Kidney epithelial cell (primary cell): ENCODE data around the gene SLC23A1. TPM values are rescaled to one million over a fixed set of nuclear protein-coding genes. Genes with fewer than 3 reads are reported as not detected.
"Not testable (repeated sequence)": the region's sequence is repeated elsewhere in the genome, so short reads cannot be mapped to it uniquely, and the experiment has no call there.

Experiments used
- DNase-seq: peaks from one replicate; pipeline ENCODE4 v3.0.0-alpha.2; 2010; ENCODE audit warnings: low read depth
- H3K27me3 ChIP-seq: 2 replicates; pipeline ENCODE4 v1.6.0; 2011; ENCODE audit warnings: low read length; ENCODE audit not compliant: control insufficient read depth, insufficient read depth
- H3K36me3 ChIP-seq: 2 replicates; pipeline ENCODE4 v1.5.1; 2011; ENCODE audit warnings: low read length; ENCODE audit not compliant: control insufficient read depth, insufficient read depth
- H3K4me3 ChIP-seq: 2 replicates; pipeline ENCODE4 v1.5.1; 2011; ENCODE audit warnings: low read depth, mild to moderate bottlenecking, control low read depth, low read length
- total RNA-seq: library from RNA; depleted of rRNA; stranded (reverse); fragments of >200 nt; gene quantifications from 2 replicates; pipeline ENCODE4 v1.2.3, GENCODE V29; 2015
- TF ChIP-seq, protein P1 (sequence below): IDR thresholded peaks from 2 replicates; pipeline ENCODE4 v1.5.1; 2011; ENCODE audit warnings: mild to moderate bottlenecking, moderate library complexity, low read length, control low read depth, inconsistent platforms; ENCODE audit not compliant: insufficient read depth, poor library complexity, severe bottlenecking

The SLC23A1 gene
- total RNA-seq, 1 donor from 2014 or later: not detected

GRCh38 chr5:139389701-139390638 lies 6.9 kb upstream of the SLC23A1 start, which contains the start of gene MZB1:
TSS of gene MZB1 (minus strand) at chr5:139389913. CDS start at chr5:139389856, 57 bp downstream.
- TF ChIP-seq, protein P1, sequence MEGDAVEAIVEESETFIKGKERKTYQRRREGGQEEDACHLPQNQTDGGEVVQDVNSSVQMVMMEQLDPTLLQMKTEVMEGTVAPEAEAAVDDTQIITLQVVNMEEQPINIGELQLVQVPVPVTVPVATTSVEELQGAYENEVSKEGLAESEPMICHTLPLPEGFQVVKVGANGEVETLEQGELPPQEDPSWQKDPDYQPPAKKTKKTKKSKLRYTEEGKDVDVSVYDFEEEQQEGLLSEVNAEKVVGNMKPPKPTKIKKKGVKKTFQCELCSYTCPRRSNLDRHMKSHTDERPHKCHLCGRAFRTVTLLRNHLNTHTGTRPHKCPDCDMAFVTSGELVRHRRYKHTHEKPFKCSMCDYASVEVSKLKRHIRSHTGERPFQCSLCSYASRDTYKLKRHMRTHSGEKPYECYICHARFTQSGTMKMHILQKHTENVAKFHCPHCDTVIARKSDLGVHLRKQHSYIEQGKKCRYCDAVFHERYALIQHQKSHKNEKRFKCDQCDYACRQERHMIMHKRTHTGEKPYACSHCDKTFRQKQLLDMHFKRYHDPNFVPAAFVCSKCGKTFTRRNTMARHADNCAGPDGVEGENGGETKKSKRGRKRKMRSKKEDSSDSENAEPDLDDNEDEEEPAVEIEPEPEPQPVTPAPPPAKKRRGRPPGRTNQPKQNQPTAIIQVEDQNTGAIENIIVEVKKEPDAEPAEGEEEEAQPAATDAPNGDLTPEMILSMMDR: no peak
- H3K27me3 ChIP-seq: peaks cover 20% of the 10 kb centered on the region
- no peak for DNase-seq
- no peaks in the 10 kb centered on the region for H3K36me3 ChIP-seq
- H3K4me3 ChIP-seq: no peak within 1 kb of the TSS

DNA sequence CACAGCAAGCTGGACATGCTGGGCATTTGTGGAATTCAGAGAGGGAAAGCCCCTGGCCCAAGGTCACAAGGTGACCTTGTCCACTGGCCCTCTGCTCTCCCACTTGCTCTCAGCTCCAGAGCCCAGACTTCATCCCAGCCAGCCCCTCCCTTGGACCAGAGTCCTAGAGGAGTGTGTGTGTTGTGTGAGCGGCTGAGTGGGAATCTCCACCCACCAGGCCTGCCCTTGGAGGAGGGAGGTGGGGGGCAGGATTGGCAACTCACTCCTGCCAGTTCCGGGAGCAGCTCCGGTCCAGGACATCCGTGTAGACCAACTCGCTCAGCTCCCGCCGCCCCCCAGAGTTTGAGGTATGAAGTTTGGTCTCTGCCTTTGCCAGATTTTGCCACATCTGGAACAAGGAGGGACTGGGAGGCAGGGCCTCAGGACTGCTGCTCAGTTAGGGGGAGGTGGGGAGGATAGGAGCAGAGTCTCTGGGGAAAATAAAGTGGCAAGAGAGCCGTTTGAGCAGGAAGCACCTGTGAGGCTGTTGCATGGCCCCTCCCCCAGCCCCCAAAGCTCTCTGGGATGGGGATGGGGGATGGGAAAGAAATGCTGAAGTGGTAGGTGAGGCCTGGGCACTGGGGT lies 5.2 kb upstream of the SLC23A1 start:
- TF ChIP-seq, protein P1: no peak
- no peak for DNase-seq
- peak overlapping the region; percentile 13 for H3K4me3 ChIP-seq
- H3K36me3 ChIP-seq: no peaks in the 10 kb centered on the region
- H3K27me3 ChIP-seq: peaks cover 7% of the 10 kb centered on the region

DNA sequence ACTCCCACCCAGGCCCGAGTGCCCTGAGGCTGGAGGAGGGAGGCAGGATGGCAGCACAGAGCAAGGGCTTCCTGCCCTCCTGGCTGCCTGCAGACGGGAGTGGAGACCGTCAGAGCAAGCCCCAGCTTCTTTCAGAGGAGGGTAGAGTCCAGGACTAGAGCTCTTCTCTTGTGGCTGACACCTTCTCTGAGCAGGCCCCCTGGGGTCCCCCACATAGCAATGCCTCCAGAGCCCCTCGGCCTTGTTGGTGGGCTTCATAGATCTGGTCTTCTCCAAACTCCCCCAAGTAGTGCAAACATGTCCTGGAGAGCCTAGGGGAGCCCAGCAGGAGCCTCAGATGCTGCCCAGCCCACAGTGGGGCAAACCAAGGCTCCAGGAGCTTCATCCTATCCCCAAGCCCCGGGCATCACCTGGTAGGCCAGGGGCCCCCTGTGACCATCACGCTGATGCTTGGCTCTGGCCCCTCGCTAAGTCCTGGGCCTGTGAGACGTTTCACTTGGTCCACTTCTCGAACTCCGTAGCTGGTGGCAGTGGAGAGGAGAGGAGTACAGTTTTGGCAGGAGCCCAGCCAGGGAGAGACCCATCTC lies 4.6 kb upstream of the SLC23A1 start:
- no peaks in the 10 kb centered on the region for H3K36me3 ChIP-seq
- DNase-seq: no peak
- H3K27me3 ChIP-seq: peaks cover under 1% of the 10 kb centered on the region
- TF ChIP-seq, protein P1: no peak
- H3K4me3 ChIP-seq: no peak overlapping the region

- H3K27me3 ChIP-seq, DNase-seq, H3K36me3 ChIP-seq, H3K4me3 ChIP-seq: not testable (repeated sequence)
Observed at GRCh38 chr5:139386956-139387355, 3.9 kb upstream of the SLC23A1 start.

DNA sequence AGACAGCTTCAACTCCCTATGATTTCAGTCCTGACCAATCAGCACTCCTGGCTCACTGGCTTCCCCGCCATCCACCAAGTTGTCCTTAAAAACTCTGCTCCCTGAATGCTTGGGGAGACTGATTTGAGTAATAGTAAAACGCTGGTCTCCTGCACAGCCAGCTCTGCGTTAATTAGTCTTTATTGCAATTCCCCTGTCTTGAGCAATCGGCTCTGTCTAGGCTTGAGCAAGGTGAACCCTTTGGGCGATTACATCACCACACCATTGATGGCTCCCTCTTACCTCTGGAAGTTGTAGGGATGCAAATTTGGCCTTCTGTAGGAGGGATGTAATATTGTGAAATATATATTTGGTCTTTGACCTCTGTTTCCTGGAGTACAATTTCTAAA lies 2.9 kb upstream of the SLC23A1 start:
- H3K4me3 ChIP-seq: no peak overlapping the region
- DNase-seq: no peak
- no peaks in the 10 kb centered on the region for H3K36me3 ChIP-seq
- TF ChIP-seq, protein P1: no peak
- no peaks in the 10 kb centered on the region for H3K27me3 ChIP-seq
